ENCODE measurements around the gene CHAF1B.

DNA sequence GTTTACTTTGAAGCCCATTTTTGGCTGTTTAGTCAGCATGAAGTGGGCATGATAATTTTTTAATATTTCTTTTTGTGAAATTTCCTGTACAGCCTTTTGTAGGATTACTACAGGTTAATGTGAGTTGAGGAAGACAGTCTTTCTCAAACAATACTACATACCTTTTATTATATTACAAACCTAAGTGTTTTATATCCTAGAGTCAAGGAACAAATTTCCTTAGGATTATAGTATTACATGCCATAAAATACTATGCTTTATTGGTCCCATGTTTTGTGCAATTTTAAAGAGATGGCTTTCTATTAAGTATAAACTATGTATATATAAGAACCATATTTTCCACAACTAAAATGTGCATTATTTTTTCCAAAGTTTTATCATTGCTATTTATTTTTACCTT lies 9.2 kb upstream of the CHAF1B start:
- TF ChIP-seq, protein P1, sequence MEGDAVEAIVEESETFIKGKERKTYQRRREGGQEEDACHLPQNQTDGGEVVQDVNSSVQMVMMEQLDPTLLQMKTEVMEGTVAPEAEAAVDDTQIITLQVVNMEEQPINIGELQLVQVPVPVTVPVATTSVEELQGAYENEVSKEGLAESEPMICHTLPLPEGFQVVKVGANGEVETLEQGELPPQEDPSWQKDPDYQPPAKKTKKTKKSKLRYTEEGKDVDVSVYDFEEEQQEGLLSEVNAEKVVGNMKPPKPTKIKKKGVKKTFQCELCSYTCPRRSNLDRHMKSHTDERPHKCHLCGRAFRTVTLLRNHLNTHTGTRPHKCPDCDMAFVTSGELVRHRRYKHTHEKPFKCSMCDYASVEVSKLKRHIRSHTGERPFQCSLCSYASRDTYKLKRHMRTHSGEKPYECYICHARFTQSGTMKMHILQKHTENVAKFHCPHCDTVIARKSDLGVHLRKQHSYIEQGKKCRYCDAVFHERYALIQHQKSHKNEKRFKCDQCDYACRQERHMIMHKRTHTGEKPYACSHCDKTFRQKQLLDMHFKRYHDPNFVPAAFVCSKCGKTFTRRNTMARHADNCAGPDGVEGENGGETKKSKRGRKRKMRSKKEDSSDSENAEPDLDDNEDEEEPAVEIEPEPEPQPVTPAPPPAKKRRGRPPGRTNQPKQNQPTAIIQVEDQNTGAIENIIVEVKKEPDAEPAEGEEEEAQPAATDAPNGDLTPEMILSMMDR (conservative IDR thresholded peaks at IDR 0.05; ENCODE audit: low read length): no peak
- TF ChIP-seq EZH2phosphoT487 (IDR thresholded peaks at IDR 0.05; ENCODE audit: borderline replicate concordance, low read depth, low read length): no peak
